Retina (tissue), 1 donor: Measurements from ENCODE around the gene SCFD2.
A peak's percentile ranks its signal among the peaks of the same experiment; 100 is the strongest.

ENCODE experiments used
- DNase-seq: peaks from one replicate; pipeline ENCODE4 v3.0.0-alpha.2; 2016

Gene SCFD2

GRCh38 chr4:52947401-52948056 is 418.3 kb downstream of the SCFD2 start:
- DNase-seq, result no peak

GRCh38 chr4:52946855-52947254 is 419.0 kb downstream of the SCFD2 start:
- peak; percentile 72 for DNase-seq

GRCh38 chr4:52945982-52946381 is 419.9 kb downstream of the SCFD2 start:
- DNase-seq, result no peak

- no peak for DNase-seq
Observed at GRCh38 chr4:52945326-52945898, 420.4 kb downstream of the SCFD2 start.

- DNase-seq, result no peak
Observed at GRCh38 chr4:52943677-52944076, 422.2 kb downstream of the SCFD2 start.

GRCh38 chr4:52942936-52943335 is 422.9 kb downstream of the SCFD2 start:
- DNase-seq, result no peak

- no peak for DNase-seq
Observed at GRCh38 chr4:52941450-52941849, 424.4 kb downstream of the SCFD2 start.

- no peak for DNase-seq
Observed at GRCh38 chr4:52939739-52940138, 426.1 kb downstream of the SCFD2 start.

GRCh38 chr4:52939325-52939724 is 426.5 kb downstream of the SCFD2 start:
- no peak for DNase-seq

GRCh38 chr4:52937829-52938228 is 428.0 kb downstream of the SCFD2 start:
- no peak for DNase-seq

GRCh38 chr4:52936729-52937128 is 429.1 kb downstream of the SCFD2 start:
- DNase-seq, result no peak

- no peak for DNase-seq
Observed at GRCh38 chr4:52935317-52935716, 430.5 kb downstream of the SCFD2 start.

- DNase-seq, result no peak
Observed at GRCh38 chr4:52933738-52934137, 432.1 kb downstream of the SCFD2 start.

GRCh38 chr4:52932591-52933470 is 433.0 kb downstream of the SCFD2 start:
- DNase-seq, result no peak

- no peak for DNase-seq
Observed at GRCh38 chr4:52931243-52931642, 434.6 kb downstream of the SCFD2 start.

GRCh38 chr4:52926196-52926974 is 439.5 kb downstream of the SCFD2 start:
- no peak for DNase-seq

- no peak for DNase-seq
Observed at GRCh38 chr4:52925531-52925968, 440.3 kb downstream of the SCFD2 start.

- no peak for DNase-seq
Observed at GRCh38 chr4:52919461-52919860, 446.4 kb downstream of the SCFD2 start.

GRCh38 chr4:52917817-52918216 is 448.0 kb downstream of the SCFD2 start:
- no peak for DNase-seq

- DNase-seq, result peak; percentile 28
Observed at GRCh38 chr4:52915730-52916300, 450.0 kb downstream of the SCFD2 start.

- no peak for DNase-seq
Observed at GRCh38 chr4:52915191-52915590, 450.7 kb downstream of the SCFD2 start.

GRCh38 chr4:52914051-52914605 is 451.7 kb downstream of the SCFD2 start:
- DNase-seq, result no peak
